Peyer's patch (tissue), 4 donors: ENCODE data around the gene SUN3.

Experiments
- CTCF ChIP-seq, 6 experiments: fragments of 450-650 bp in 4 of 6; fragments of 200-600 bp in 2 of 6; sonication (generic) in 1 of 6; IDR thresholded peaks; one replicate each; pipeline ENCODE4 v1.5.1; 2017 to 2019; ENCODE audit warnings: antibody characterized with exemption in 6 of 6, mild to moderate bottlenecking in 3 of 6, moderate library complexity in 1 of 6
- POLR2A ChIP-seq, 2 donors: fragments of 450-650 bp; IDR thresholded peaks; one replicate each; pipeline ENCODE4 v1.5.1; 2017; ENCODE audit warnings: antibody characterized with exemption in 2 of 2, mild to moderate bottlenecking in 2 of 2, moderate library complexity in 2 of 2

- TF ChIP-seq CTCF (IDR thresholded peaks at IDR 0.05) = peak; percentile 31 to 67 (median 60)
- no peak for TF ChIP-seq POLR2A (IDR thresholded peaks at IDR 0.05)
Observed at GRCh38 chr7:47991741-47992311, 37.1 kb downstream of the SUN3 start.
